Mononuclear cell (primary cell): ENCODE results near the gene MYL9. TPM values are rescaled to one million over a fixed set of nuclear protein-coding genes. Genes with fewer than 3 reads are reported as not detected.

ENCODE experiments used
- H3K27me3 ChIP-seq: 2 replicates; pipeline ENCODE4 v1.6.0; 2011; ENCODE audit warnings: low read length, control low read depth; ENCODE audit not compliant: insufficient read depth
- H3K4me1 ChIP-seq: 2 replicates; pipeline ENCODE4 v1.5.1; 2011; ENCODE audit warnings: mild to moderate bottlenecking, low read length, control low read depth; ENCODE audit not compliant: insufficient read depth
- H3K4me3 ChIP-seq: 2 replicates; pipeline ENCODE4 v1.5.1; 2011; ENCODE audit warnings: mild to moderate bottlenecking, low read length, moderate library complexity
- H3K9me3 ChIP-seq: 2 replicates; pipeline ENCODE4 v1.5.1; 2011; ENCODE audit warnings: low read depth, mild to moderate bottlenecking, control low read depth, low read length
- total RNA-seq: library from RNA; depleted of rRNA; stranded (reverse); fragments of >200 nt; gene quantifications from one replicate; pipeline ENCODE4 v1.2.3, GENCODE V29; 2012

The MYL9 gene
- total RNA-seq, 1 donor = 10.9 TPM

DNA sequence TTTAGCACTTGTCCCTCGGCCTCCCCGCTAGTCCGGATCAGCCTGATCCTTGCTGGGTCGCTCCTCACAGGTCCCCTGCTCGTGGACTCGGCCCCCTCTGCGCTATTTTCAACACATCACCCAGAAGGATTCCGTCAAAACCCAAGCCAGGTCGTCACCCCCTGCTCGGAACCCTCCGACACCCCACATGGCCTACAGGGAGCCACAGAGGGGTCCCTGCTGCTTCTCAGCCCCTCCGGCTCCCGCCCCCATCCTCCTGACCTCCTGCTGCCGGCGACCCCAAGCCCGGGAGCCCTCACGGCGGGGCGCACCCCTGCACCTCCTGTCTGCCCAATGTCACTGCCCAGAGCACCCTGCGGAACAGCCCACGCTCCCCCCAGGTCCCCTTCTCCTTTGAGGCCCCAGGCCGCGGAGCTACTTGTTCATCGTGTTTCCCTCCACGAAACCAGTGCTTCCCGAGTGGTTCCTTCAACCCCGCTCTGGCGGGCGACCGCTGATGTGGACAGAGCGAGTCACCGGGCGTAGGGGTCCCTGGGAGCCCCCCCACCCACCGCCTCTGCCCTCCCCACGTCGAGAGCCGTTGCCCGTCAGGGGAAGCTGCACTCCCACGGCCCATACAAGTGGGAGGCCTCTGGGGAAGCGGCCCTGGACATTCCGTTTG lies 638 bp upstream of the MYL9 start:
- Histone ChIP-seq H3K27me3 (no peaks in the 10 kb centered on the region), H3K9me3 (no peaks in the 10 kb centered on the region), H3K4me1 (peaks cover 4% of the 10 kb centered on the region), H3K4me3 (no peak overlapping the region)

DNA sequence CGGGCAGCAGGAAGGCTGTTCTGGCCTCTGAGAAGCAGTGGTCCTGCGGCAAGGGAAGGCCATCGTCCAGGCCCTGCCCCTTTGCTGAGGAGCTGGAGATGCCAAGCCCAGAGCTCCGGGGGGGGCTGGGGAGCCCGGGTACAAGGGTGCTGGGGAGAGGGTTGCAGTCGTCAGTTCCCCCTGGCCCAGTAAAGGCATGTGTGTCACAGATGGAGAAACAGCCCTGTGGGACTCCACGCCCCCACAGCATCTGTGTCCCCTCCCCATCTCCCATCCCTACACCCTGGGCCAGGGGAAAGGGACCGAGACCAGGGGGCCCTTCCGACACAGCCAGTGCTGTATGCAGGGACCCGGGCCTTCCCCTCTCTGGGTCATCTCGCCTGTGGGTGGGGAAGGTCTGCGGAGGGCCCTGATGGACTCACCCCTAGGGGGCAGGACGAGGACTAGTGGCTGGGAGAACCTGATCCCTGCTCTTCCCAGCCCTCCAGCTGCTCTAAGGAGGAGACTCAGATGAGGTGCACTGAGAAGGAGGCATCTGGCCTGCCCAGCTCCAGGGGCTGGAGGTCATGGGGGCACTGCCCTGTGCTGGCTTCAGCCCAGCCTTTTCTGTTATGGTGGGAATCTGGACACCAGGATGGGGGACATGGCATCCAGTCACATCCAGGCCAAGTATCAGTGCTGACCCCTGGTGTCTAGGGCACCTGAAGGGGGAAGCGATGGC lies 609 bp downstream of the MYL9 start:
- H3K27me3 ChIP-seq = no peaks in the 10 kb centered on the region
- no peak overlapping the region for H3K4me3 ChIP-seq
- H3K9me3 ChIP-seq = no peaks in the 10 kb centered on the region
- peaks cover 4% of the 10 kb centered on the region for H3K4me1 ChIP-seq

DNA sequence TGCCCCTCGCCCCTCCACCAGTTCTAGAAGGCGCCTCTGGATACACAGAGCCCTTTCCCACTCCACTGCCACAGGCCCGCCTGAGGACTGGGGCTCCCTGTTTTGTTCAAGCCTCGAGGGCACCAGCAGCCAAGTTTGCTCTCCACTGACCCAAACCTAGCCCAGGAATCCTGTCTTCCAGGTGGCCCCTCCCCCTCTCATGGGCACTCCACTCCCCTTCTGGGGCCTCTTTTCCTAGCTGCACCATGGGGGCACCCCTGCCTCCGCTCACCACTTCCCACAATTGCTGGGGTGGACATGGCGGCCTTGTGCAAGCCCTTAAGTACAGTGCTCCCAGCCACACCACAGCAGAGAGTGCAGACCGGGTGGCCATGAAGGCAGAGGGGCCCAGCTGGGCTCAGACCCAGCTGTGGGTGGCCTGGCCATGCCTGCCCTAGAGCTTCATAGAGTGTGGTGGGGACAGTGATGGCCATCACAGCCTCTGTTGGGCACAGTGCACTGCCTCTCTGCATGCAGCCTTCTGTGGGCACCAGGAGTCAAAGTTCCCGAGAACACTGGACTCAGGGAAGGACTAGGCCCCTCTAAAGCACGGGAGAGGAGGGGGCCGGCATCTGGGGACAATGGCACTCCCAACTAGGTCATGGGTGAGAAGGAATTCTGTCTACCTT lies 1.3 kb downstream of the MYL9 start:
- H3K4me1 ChIP-seq = peaks cover 4% of the 10 kb centered on the region
- H3K4me3 ChIP-seq = no peak overlapping the region
- H3K9me3 ChIP-seq = no peaks in the 10 kb centered on the region
- no peaks in the 10 kb centered on the region for H3K27me3 ChIP-seq

DNA sequence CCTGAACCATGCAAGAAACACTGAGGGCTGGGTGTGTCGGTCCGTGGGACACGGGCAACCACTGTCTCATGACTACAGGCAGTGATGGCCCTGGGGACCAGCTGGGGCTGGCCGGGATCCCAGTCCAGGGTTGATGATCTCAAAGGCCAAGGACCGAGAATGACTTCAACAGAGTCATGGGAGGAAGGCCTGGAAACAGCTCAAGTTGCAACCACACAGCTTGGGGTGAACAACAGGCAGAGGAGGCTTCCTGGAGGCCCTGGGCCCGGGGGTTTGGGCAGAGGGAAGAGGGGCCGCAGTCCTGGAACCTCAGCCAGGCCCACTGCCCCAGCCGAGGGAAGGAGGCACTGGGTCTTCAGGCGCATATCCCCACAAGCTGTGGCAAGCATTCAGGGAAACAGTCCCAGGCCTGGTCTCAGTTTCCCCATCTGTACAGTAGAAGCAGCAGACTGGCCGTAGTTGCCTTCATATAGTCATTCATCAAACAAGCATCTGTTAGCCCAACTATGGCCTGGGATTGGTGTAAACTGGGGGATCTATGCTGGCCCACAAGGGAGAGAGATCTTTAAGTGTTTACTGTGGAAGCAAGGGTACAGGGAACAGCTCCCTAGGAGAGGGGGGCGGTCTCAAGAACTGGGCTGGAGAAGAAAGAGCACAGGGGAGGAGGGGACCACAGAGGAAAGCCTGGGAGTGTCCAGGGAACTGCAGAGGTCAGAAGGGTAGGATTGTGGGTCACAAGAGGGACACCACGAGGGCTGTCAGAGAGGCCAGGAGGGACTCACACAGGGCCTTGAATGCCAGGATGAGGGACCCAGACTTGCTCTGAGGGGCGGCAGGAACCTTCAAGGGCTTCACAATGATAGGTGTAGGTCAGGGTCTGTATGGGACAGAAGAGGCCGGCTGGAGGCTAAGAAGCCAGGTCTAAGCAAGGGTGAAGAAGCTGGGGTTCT lies 2.1 kb downstream of the MYL9 start:
- H3K9me3 ChIP-seq = no peaks in the 10 kb centered on the region
- H3K4me1 ChIP-seq = peaks cover 4% of the 10 kb centered on the region
- no peaks in the 10 kb centered on the region for H3K27me3 ChIP-seq
- no peak overlapping the region for H3K4me3 ChIP-seq

GRCh38 chr20:36544134-36545018 lies 3.1 kb downstream of the MYL9 start:
- Histone ChIP-seq H3K27me3 (no peaks in the 10 kb centered on the region), H3K4me1 (peaks cover 4% of the 10 kb centered on the region), H3K9me3 (no peaks in the 10 kb centered on the region), H3K4me3 (no peak overlapping the region)

- Histone ChIP-seq H3K9me3 (no peaks in the 10 kb centered on the region), H3K4me1 (peaks cover 4% of the 10 kb centered on the region), H3K27me3 (no peaks in the 10 kb centered on the region), H3K4me3 (no peak overlapping the region)
Observed at GRCh38 chr20:36546111-36546736, 4.9 kb downstream of the MYL9 start.

GRCh38 chr20:36547186-36548005 lies 6.1 kb downstream of the MYL9 start:
- Histone ChIP-seq H3K4me3 (no peak overlapping the region), H3K4me1 (no peaks in the 10 kb centered on the region), H3K9me3 (no peaks in the 10 kb centered on the region), H3K27me3 (no peaks in the 10 kb centered on the region)

DNA sequence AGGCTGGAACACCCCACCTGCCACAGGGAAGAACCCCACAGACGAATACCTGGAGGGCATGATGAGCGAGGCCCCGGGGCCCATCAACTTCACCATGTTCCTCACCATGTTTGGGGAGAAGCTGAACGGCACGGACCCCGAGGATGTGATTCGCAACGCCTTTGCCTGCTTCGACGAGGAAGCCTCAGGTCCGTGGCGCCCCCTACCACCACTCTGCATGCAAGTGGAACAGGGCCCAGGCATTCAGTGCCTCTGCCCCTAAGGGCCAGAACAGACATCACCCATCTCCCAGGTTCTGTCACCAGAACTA lies 6.6 kb downstream of the MYL9 start:
- Histone ChIP-seq H3K9me3 (no peaks in the 10 kb centered on the region), H3K4me3 (no peak overlapping the region), H3K27me3 (no peaks in the 10 kb centered on the region), H3K4me1 (no peaks in the 10 kb centered on the region)

DNA sequence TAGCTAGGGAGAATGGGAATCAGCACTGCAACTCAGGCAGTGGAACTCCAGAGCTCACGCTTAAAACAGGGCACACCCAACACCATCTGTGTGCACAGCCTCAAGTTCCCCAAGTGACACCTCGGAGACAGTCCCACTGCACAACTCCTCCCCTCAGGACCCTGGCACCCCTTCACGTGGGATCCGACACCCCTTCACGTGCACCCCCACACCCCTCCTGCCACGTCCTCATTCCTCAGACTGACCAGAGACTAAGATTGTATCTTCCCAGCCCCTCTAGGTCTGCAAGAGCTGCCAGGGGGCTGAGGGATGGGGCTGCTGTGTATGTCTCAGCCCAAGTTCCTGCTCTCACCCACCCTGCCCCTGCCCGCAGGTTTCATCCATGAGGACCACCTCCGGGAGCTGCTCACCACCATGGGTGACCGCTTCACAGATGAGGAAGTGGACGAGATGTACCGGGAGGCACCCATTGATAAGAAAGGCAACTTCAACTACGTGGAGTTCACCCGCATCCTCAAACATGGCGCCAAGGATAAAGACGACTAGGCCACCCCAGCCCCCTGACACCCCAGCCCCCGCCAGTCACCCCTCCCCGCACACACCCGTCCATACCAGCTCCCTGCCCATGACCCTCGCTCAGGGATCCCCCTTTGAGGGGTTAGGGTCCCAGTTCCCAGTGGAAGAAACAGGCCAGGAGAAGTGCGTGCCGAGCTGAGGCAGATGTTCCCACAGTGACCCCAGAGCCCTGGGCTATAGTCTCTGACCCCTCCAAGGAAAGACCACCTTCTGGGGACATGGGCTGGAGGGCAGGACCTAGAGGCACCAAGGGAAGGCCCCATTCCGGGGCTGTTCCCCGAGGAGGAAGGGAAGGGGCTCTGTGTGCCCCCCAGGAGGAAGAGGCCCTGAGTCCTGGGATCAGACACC lies 7.6 kb downstream of the MYL9 start:
- Histone ChIP-seq H3K9me3 (no peaks in the 10 kb centered on the region), H3K4me3 (no peak overlapping the region), H3K27me3 (no peaks in the 10 kb centered on the region), H3K4me1 (no peaks in the 10 kb centered on the region)

- Histone ChIP-seq H3K9me3 (no peaks in the 10 kb centered on the region), H3K4me1 (no peaks in the 10 kb centered on the region), H3K4me3 (no peak overlapping the region), H3K27me3 (no peaks in the 10 kb centered on the region)
Observed at GRCh38 chr20:36549628-36549941, 8.3 kb downstream of the MYL9 start.

- H3K27me3 ChIP-seq = no peaks in the 10 kb centered on the region
- no peak overlapping the region for H3K4me3 ChIP-seq
- no peaks in the 10 kb centered on the region for H3K4me1 ChIP-seq
- no peaks in the 10 kb centered on the region for H3K9me3 ChIP-seq
Observed at GRCh38 chr20:36549942-36550789, 8.8 kb downstream of the MYL9 start.

DNA sequence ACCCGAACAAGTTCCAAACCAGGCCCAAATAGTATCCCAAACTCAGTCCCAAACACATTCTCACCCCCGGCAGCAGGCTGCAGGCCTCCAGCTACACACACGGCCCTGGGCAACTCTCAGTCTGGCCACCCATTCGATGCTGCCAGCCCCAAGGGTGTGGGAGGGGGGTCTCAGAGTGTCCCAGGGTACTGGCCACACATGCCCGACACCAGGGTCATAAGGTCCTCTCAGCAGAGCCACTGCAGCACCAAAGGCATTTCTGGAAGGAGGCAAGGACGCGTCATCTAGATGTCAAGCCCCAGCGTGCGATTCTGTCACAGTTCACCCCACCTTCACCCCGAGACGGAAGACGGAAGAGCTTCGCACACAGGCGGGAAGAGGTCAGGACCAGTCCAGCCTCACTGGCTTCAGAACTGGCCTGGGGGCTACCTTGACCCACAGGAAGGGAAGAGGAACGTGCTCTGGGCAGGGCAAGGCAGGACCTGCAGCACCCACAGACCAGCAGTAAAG lies 9.5 kb downstream of the MYL9 start:
- H3K4me1 ChIP-seq = no peaks in the 10 kb centered on the region
- no peaks in the 10 kb centered on the region for H3K27me3 ChIP-seq
- H3K9me3 ChIP-seq = no peaks in the 10 kb centered on the region
- H3K4me3 ChIP-seq = no peak overlapping the region
